GM18861 (cell line): Measurements from ENCODE around the gene PSAP.

Source experiments
- ATAC-seq: cut with Tn5 transposase; IDR thresholded peaks from one replicate; pipeline ENCODE4 v1.9.1; 2021; ENCODE audit not compliant: unreplicated experiment

PSAP gene

GRCh38 chr10:71769279-71769823, 81.7 kb downstream of the PSAP start:
- ATAC-seq = peak; percentile 16

GRCh38 chr10:71767420-71768035, 83.5 kb downstream of the PSAP start:
- ATAC-seq = no peak

- peak; percentile 23 for ATAC-seq
Observed at GRCh38 chr10:71766717-71767419, 84.2 kb downstream of the PSAP start.
